Parathyroid adenoma (tissue), 2 donors: ENCODE results near the gene AGFG2.

Source experiments
- H2AFZ ChIP-seq: fragments of 300-600 bp; sonication (generic); one replicate; pipeline ENCODE4 v1.7.0; 2017; ENCODE audit warnings: antibody characterized with exemption, mild to moderate bottlenecking
- H3K27ac ChIP-seq: fragments of 300-600 bp; sonication (generic); one replicate; pipeline ENCODE4 v1.7.0; 2017
- H3K27me3 ChIP-seq: fragments of 300-600 bp; sonication (generic); one replicate; pipeline ENCODE4 v1.7.0; 2017; ENCODE audit warnings: low read length; ENCODE audit not compliant: control insufficient read depth, insufficient read depth
- H3K36me3 ChIP-seq: fragments of 300-600 bp; sonication (generic); one replicate; pipeline ENCODE4 v1.7.0; 2017; ENCODE audit warnings: low read length; ENCODE audit not compliant: control insufficient read depth, insufficient read depth
- H3K4me1 ChIP-seq: fragments of 300-600 bp; sonication (generic); one replicate; pipeline ENCODE4 v1.7.0; 2017; ENCODE audit warnings: control low read depth
- H3K4me2 ChIP-seq: fragments of 300-600 bp; sonication (generic); one replicate; pipeline ENCODE4 v1.7.0; 2017; ENCODE audit warnings: low read length
- H3K4me3 ChIP-seq: fragments of 300-600 bp; sonication (generic); one replicate; pipeline ENCODE4 v1.7.0; 2017; ENCODE audit warnings: low read depth, low read length
- H3K79me2 ChIP-seq: fragments of 300-600 bp; sonication (generic); one replicate; pipeline ENCODE4 v1.7.0; 2017; ENCODE audit warnings: control low read depth
- H3K9ac ChIP-seq: fragments of 300-600 bp; sonication (generic); one replicate; pipeline ENCODE4 v1.7.0; 2017; ENCODE audit warnings: mild to moderate bottlenecking
- H3K9me3 ChIP-seq: fragments of 300-600 bp; sonication (generic); one replicate; pipeline ENCODE4 v1.7.0; 2017; ENCODE audit warnings: low read length; ENCODE audit not compliant: control insufficient read depth
- TF ChIP-seq, protein P1 (sequence below): fragments of 300-600 bp; sonication (generic); IDR thresholded peaks from one replicate; pipeline ENCODE4 v1.7.0; 2017; ENCODE audit warnings: antibody characterized with exemption, mild to moderate bottlenecking
- donor health status: primary hyperparathyroidism.

AGFG2 gene

DNA sequence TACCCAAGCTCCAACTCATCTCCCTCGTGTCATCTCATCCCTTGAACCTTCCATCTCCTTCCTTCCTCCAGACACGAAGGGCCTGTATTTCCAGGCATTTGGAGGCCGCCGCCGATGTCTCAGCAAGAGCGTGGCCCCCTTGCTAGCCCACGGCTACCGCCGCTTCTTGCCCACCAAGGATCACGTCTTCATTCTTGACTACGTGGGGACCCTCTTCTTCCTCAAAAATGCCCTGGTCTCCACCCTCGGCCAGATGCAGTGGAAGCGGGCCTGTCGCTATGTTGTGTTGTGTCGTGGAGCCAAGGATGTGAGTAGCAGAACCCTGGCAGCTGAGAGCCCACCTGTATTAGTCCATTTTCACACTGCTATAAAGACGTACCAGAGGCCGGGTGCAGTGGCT lies 52.6 kb downstream of the AGFG2 start:
- Histone ChIP-seq H3K36me3 (no peaks in the 10 kb centered on the region), H2AFZ (no peak overlapping the region), H3K27ac (no peak overlapping the region), H3K4me2 (no peak overlapping the region), H3K4me1 (no peaks in the 10 kb centered on the region), H3K9me3 (no peaks in the 10 kb centered on the region), H3K27me3 (no peaks in the 10 kb centered on the region), H3K79me2 (no peaks in the 10 kb centered on the region), H3K9ac (no peak overlapping the region), H3K4me3 (no peak overlapping the region)
- TF ChIP-seq, protein P1, sequence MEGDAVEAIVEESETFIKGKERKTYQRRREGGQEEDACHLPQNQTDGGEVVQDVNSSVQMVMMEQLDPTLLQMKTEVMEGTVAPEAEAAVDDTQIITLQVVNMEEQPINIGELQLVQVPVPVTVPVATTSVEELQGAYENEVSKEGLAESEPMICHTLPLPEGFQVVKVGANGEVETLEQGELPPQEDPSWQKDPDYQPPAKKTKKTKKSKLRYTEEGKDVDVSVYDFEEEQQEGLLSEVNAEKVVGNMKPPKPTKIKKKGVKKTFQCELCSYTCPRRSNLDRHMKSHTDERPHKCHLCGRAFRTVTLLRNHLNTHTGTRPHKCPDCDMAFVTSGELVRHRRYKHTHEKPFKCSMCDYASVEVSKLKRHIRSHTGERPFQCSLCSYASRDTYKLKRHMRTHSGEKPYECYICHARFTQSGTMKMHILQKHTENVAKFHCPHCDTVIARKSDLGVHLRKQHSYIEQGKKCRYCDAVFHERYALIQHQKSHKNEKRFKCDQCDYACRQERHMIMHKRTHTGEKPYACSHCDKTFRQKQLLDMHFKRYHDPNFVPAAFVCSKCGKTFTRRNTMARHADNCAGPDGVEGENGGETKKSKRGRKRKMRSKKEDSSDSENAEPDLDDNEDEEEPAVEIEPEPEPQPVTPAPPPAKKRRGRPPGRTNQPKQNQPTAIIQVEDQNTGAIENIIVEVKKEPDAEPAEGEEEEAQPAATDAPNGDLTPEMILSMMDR: no peak

DNA sequence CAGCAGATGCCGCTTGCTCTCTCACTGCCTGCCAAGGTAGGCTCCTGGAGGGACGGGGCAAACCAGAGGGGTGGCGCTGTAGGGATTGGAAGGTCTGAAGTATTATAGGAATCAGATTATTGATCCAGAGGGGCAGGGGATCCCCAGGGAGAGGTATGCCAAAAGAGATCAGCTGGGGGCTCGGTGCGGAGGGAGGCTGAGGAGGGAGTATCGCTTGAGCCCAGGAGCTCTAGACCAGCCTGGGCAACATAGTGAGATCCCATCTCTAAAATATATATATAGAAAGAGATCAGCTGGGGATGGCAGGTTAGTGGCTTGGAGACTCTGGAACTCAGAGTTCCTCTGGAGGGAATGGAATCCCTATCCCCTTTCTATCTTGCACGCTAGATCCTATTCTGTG lies 56.2 kb downstream of the AGFG2 start:
- Histone ChIP-seq H3K79me2 (no peaks in the 10 kb centered on the region), H3K9ac (no peak overlapping the region), H3K4me1 (no peaks in the 10 kb centered on the region), H3K36me3 (no peaks in the 10 kb centered on the region), H3K9me3 (no peaks in the 10 kb centered on the region), H3K4me3 (no peak overlapping the region), H3K27me3 (no peaks in the 10 kb centered on the region), H3K4me2 (no peak overlapping the region), H3K27ac (no peak overlapping the region), H2AFZ (no peak overlapping the region)
- TF ChIP-seq, protein P1: no peak

DNA sequence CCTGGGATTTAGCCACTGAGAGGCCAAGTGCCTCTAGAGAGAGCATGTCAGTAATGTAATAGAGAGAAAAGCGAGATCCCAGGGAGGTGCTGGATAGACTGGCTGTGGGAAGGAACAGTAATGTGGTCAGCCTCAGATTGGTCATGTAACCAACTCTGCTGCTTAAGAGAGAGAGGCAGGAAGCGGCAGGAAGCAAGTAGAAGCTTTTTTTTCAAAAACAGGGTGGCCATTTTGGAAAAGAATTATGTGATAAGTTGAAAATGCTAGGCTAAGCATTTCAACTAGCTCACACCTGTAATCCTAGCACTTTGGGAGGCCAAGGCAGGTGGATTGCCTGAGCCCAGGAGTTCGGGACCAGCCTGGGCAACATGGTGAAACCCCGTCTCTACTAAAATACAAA lies 59.4 kb downstream of the AGFG2 start:
- Histone ChIP-seq H3K4me2 (no peak overlapping the region), H3K36me3 (no peaks in the 10 kb centered on the region), H3K27ac (no peak overlapping the region), H3K4me3 (no peak overlapping the region), H3K4me1 (no peaks in the 10 kb centered on the region), H3K9ac (no peak overlapping the region), H2AFZ (no peak overlapping the region), H3K9me3 (no peaks in the 10 kb centered on the region), H3K27me3 (no peaks in the 10 kb centered on the region), H3K79me2 (no peaks in the 10 kb centered on the region)
- TF ChIP-seq, protein P1: no peak

DNA sequence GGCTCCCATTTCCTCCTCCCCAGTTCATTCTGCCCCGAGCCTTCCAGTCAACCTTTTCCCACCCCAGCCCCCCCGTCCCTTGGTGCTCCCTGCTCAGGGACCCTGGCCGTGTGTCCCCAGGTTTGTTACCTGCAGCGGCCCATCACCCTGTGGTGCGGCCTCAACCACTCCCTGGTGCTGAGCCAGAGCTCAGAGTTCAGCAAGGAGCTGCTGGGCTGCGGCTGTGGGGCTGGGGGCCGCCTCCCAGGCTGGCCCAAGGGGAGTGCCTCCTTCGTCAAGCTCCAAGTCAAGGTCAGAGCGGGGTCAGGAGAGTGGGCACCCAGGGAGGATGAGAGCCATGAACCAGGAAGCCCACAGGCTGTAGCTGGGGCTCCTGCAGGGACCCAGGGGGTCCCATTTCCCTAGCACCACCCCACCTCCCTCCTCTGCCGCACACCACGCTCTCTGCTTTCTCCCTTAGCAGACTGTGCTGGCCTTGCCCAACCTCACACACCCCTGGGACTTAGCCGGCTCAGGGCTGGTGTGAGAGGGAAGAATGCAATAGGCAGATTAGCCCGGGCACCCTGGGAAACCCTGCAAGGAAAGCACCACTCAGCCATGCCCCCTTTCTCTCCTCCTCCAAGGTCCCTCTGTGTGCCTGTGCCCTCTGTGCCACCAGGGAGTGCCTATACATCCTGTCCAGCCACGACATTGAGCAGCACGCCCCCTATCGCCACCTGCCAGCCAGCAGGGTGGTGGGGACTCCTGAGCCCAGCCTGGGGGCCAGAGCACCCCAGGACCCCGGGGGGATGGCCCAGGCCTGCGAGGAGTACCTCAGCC lies 61.1 kb downstream of the AGFG2 start:
- Histone ChIP-seq H3K9me3 (no peaks in the 10 kb centered on the region), H3K36me3 (no peaks in the 10 kb centered on the region), H3K27ac (no peak overlapping the region), H3K27me3 (no peaks in the 10 kb centered on the region), H3K79me2 (no peaks in the 10 kb centered on the region), H3K4me1 (no peaks in the 10 kb centered on the region), H3K4me2 (no peak overlapping the region), H3K4me3 (no peak overlapping the region), H2AFZ (no peak overlapping the region), H3K9ac (no peak overlapping the region)
- TF ChIP-seq, protein P1: no peak

DNA sequence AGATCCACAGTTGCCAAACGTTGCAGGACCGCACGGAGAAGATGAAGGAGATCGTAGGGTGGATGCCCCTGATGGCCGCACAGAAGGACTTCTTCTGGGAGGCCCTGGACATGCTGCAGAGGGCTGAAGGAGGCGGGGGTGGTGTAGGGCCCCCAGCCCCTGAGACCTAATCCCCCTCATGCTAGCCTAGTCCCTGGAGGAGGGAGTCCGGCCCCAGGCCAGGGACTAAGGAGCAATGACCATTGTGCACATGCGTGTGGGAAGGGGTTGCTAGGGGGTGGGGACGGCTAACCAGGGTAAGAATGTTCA lies 61.7 kb downstream of the AGFG2 start:
- H3K27me3 ChIP-seq: no peaks in the 10 kb centered on the region
- H3K27ac ChIP-seq: no peak overlapping the region
- H2AFZ ChIP-seq: no peak overlapping the region
- H3K4me3 ChIP-seq: no peak overlapping the region
- H3K9me3 ChIP-seq: no peaks in the 10 kb centered on the region
- H3K36me3 ChIP-seq: no peaks in the 10 kb centered on the region
- H3K4me2 ChIP-seq: no peak overlapping the region
- TF ChIP-seq, protein P1: no peak
- no peak overlapping the region for H3K9ac ChIP-seq
- no peaks in the 10 kb centered on the region for H3K4me1 ChIP-seq
- no peaks in the 10 kb centered on the region for H3K79me2 ChIP-seq
